OCI-LY7 (cell line): ENCODE measurements around the gene RAB17. TPM values are rescaled to one million over a fixed set of nuclear protein-coding genes. Genes with fewer than 3 reads are reported as not detected.

Source experiments
- BruUV-seq: library from RNA; stranded (reverse); fragments of 400-500 nt; replicated peaks from 2 replicates; lab custom pipeline; 2021; lab: Mats Ljungman, UMichigan
- CTCF ChIA-PET: fragments of 300-600 bp; sonication (Branson Sonifier 250); formaldehyde crosslinking; loops from one replicate; lab custom pipeline; 2022; ENCODE audit warnings: antibody characterized with exemption; ENCODE audit not compliant: unreplicated experiment; lab: Charles Lee
- POLR2A ChIA-PET: fragments of 300-600 bp; sonication (Branson Sonifier 250); formaldehyde crosslinking; loops from one replicate; lab custom pipeline; 2022; ENCODE audit warnings: antibody characterized with exemption; lab: Charles Lee
- DNase-seq: peaks from one replicate; pipeline ENCODE4 v3.0.0-alpha.2; 2015; ENCODE audit warnings: low spot score
- H2AFZ ChIP-seq: fragments of 200-600 bp; sonication (generic), shearing (Covaris generic); 2 replicates; pipeline ENCODE4 v1.6.1; 2014; ENCODE audit warnings: mild to moderate bottlenecking, antibody characterized with exemption, low read length, moderate library complexity
- H3K27ac ChIP-seq: fragments of 200-600 bp; sonication (generic); 2 replicates; pipeline ENCODE4 v1.5.1; 2014; ENCODE audit warnings: mixed run types, low read depth, mild to moderate bottlenecking, moderate library complexity, low read length, inconsistent platforms; ENCODE audit not compliant: poor library complexity, severe bottlenecking
- H3K36me3 ChIP-seq: fragments of 200-600 bp; sonication (generic); 2 replicates; pipeline ENCODE4 v1.6.1; 2014; ENCODE audit warnings: mild to moderate bottlenecking, antibody characterized with exemption, low read length, moderate library complexity, mixed read lengths; ENCODE audit not compliant: insufficient read depth
- H3K4me1 ChIP-seq: fragments of 200-600 bp; sonication (generic); 2 replicates; pipeline ENCODE4 v1.5.1; 2014; ENCODE audit warnings: mild to moderate bottlenecking, low read length; ENCODE audit not compliant: insufficient read depth, poor library complexity, severe bottlenecking
- H3K4me2 ChIP-seq: fragments of 200-600 bp; sonication (generic); 2 replicates; pipeline ENCODE4 v1.6.1; 2014; ENCODE audit warnings: mild to moderate bottlenecking, low read length
- H3K4me3 ChIP-seq: fragments of 200-600 bp; sonication (generic); 2 replicates; pipeline ENCODE4 v1.5.1; 2014; ENCODE audit warnings: mild to moderate bottlenecking, low read depth, low read length; ENCODE audit not compliant: poor library complexity, severe bottlenecking
- H3K79me2 ChIP-seq: fragments of 200-600 bp; sonication (generic); 2 replicates; pipeline ENCODE4 v1.6.1; 2016; ENCODE audit warnings: low read depth, mild to moderate bottlenecking, low read length, moderate library complexity, mixed read lengths; ENCODE audit not compliant: insufficient read depth
- H3K9me2 ChIP-seq: fragments of 200-600 bp; sonication (generic); 2 replicates; pipeline ENCODE4 v1.6.1; 2016; ENCODE audit warnings: mild to moderate bottlenecking, low read length, mixed read lengths; ENCODE audit not compliant: insufficient read depth
- H3K9me3 ChIP-seq: fragments of 200-600 bp; sonication (generic); 2 replicates; pipeline ENCODE4 v1.6.1; 2014; ENCODE audit warnings: mild to moderate bottlenecking, mixed run types, low read length, mixed read lengths
- H4K20me1 ChIP-seq: fragments of 200-600 bp; sonication (generic); 2 replicates; pipeline ENCODE4 v1.6.1; 2014; ENCODE audit warnings: mild to moderate bottlenecking, antibody characterized with exemption, low read length, moderate library complexity, mixed read lengths; ENCODE audit not compliant: insufficient read depth
- CTCF ChIP-seq: fragments of 200-600 bp; sonication (generic); conservative IDR thresholded peaks from 2 replicates; pipeline ENCODE4 v1.5.1; 2014; ENCODE audit warnings: mild to moderate bottlenecking, antibody characterized with exemption, low read length, moderate library complexity, mixed read lengths
- EZH2phosphoT487 ChIP-seq: fragments of 200-600 bp; sonication (generic); IDR thresholded peaks from 2 replicates; pipeline ENCODE4 v1.6.1; 2018; ENCODE audit warnings: low read depth, borderline replicate concordance, mild to moderate bottlenecking, mixed run types, antibody characterized with exemption, low read length, moderate library complexity, mixed read lengths
- intact Hi-C: fragments of 100-400 bp; cut with micrococcal nuclease; formaldehyde crosslinking; loops from one replicate; pipeline ENCODE4 v1.10.0; 2022; ENCODE audit not compliant: unreplicated experiment
- total RNA-seq, 2 experiments: library from RNA; depleted of rRNA in 1 of 2; stranded (reverse); fragments of >200 nt in 1 of 2; shearing (Covaris generic) in 1 of 2; gene quantifications; 2 replicates each; pipeline ENCODE4 v1.2.3, GENCODE V29; 2014 to 2022

The RAB17 gene
- total RNA-seq, 2 experiments from 2014 or later: not detected

- POLR2A ChIA-PET: interaction anchor here (0.6 kb wide), 1 partner anchor 167 kb away, joined by 3 read pairs; no protein-coding TSS in a partner anchor
- no peaks in the 10 kb centered on the region for H3K9me2 ChIP-seq
- no peak for DNase-seq
- no peak overlapping the region for H2AFZ ChIP-seq
- peaks cover 7% of the 10 kb centered on the region for H3K4me1 ChIP-seq
- no peak overlapping the region for H3K27ac ChIP-seq
- H3K9me3 ChIP-seq: no peaks in the 10 kb centered on the region
- no peak for TF ChIP-seq EZH2phosphoT487
- no peak for TF ChIP-seq CTCF
- no peaks in the 10 kb centered on the region for H3K36me3 ChIP-seq
- H4K20me1 ChIP-seq: no peaks in the 10 kb centered on the region
- CTCF ChIA-PET: no interaction called here
- H3K79me2 ChIP-seq: no peaks in the 10 kb centered on the region
- BruUV-seq: no TSS peak
- no peak overlapping the region for H3K4me2 ChIP-seq
- intact Hi-C loops: no loop called here
- H3K4me3 ChIP-seq: no peak overlapping the region
Measured at GRCh38 chr2:237594514-237594871, 4.0 kb upstream of the RAB17 start.

- ChIA-PET CTCF (no interaction called here), POLR2A (no interaction called here)
- H3K9me3 ChIP-seq: no peaks in the 10 kb centered on the region
- no peaks in the 10 kb centered on the region for H3K36me3 ChIP-seq
- no peaks in the 10 kb centered on the region for H3K79me2 ChIP-seq
- H4K20me1 ChIP-seq: no peaks in the 10 kb centered on the region
- H3K27ac ChIP-seq: no peak overlapping the region
- intact Hi-C loops: no loop called here
- H3K9me2 ChIP-seq: no peaks in the 10 kb centered on the region
- TF ChIP-seq EZH2phosphoT487: no peak
- no peak for TF ChIP-seq CTCF
- BruUV-seq: no TSS peak
- no peak overlapping the region for H3K4me2 ChIP-seq
- H3K4me3 ChIP-seq: no peak overlapping the region
- DNase-seq: no peak
- H3K4me1 ChIP-seq: peaks cover 7% of the 10 kb centered on the region
- no peak overlapping the region for H2AFZ ChIP-seq
Measured at GRCh38 chr2:237593596-237594320, 3.2 kb upstream of the RAB17 start.

- CTCF ChIA-PET: no interaction called here
- H3K79me2 ChIP-seq: no peaks in the 10 kb centered on the region
- H3K4me1 ChIP-seq: peaks cover 7% of the 10 kb centered on the region
- no peaks in the 10 kb centered on the region for H4K20me1 ChIP-seq
- H2AFZ ChIP-seq: no peak overlapping the region
- no peaks in the 10 kb centered on the region for H3K9me3 ChIP-seq
- POLR2A ChIA-PET: no interaction called here
- no peaks in the 10 kb centered on the region for H3K36me3 ChIP-seq
- no peak overlapping the region for H3K4me3 ChIP-seq
- intact Hi-C loops: no loop called here
- no peaks in the 10 kb centered on the region for H3K9me2 ChIP-seq
- TF ChIP-seq EZH2phosphoT487 (no peak), CTCF (no peak)
- H3K27ac ChIP-seq: no peak overlapping the region
- no peak for DNase-seq
- BruUV-seq: no TSS peak
- H3K4me2 ChIP-seq: no peak overlapping the region
Measured at GRCh38 chr2:237593036-237593435, 2.5 kb upstream of the RAB17 start.
